Gastrocnemius medialis (tissue), 4 donors: ENCODE results near the gene CDH5.

Experiments
- CTCF ChIP-seq, 5 experiments: fragments of 450-650 bp in 3 of 5; fragments of 200-600 bp in 2 of 5; sonication (generic) in 2 of 5; IDR thresholded peaks in 4 of 5; conservative IDR thresholded peaks in 1 of 5; 1 replicate in 4 of 5; 2 replicates in 1 of 5; pipeline ENCODE4 v1.5.1; 2016 to 2019; ENCODE audit warnings: antibody characterized with exemption in 5 of 5, mild to moderate bottlenecking in 3 of 5, moderate library complexity in 3 of 5
- POLR2A ChIP-seq, 2 donors: fragments of 450-650 bp; IDR thresholded peaks; one replicate each; pipeline ENCODE4 v1.6.1; 2017; ENCODE audit warnings: antibody characterized with exemption in 2 of 2, mild to moderate bottlenecking in 2 of 2, moderate library complexity in 2 of 2

GRCh38 chr16:66360624-66361324 is 5.7 kb upstream of the CDH5 start:
- TF ChIP-seq POLR2A (IDR thresholded peaks at IDR 0.05) (no peak), CTCF (IDR thresholded peaks at IDR 0.05 in 4 of 5, conservative IDR thresholded peaks at IDR 0.05 in 1 of 5) (no peak)
